ENCODE measurements around the gene ELP4.
"Not testable (repeated sequence)": the region's sequence is repeated elsewhere in the genome, so short reads cannot be mapped to it uniquely, and the experiment has no call there.

ELP4 gene

DNA sequence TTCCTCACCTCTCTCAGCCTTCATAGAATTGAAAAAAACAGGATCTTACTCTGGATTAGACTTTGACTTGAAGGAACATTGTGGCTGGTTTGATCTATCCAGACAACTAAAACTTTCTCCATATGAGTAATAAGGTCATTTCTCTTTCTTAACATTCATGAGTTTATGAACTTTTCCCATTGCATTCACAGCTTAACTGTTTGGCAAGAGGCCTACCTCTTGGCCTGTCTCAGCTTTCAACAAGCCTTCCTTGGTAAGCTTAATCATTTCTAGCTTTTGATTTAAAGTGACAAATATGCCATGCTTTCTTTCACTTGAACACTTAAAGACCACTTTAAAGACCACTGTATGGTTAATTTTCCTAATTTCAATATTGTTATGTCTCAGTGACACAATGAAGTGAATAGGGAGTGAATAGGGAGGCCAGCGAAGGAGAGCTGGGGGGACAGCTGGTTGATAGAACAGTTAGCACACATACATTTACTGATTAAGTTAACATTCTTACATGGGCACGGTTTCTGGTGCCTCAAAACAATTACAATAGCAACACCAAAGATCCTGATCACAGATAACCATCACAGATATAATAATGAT, 17.1 kb upstream of the ELP4 start:
- Histone ChIP-seq H2AFZ (ENCODE audit: low read depth) (no peak overlapping the region), H3K4me3 (IDR thresholded peaks at IDR 0.05; ENCODE audit: insufficient read depth, low read depth, low read length) (no peak overlapping the region), H3K4me2 (no peak overlapping the region), H3K4me1 (ENCODE audit: low read depth, poor library complexity, severe bottlenecking) (no peaks in the 10 kb centered on the region), H3K79me2 (ENCODE audit: insufficient read depth, low read depth) (no peaks in the 10 kb centered on the region), H4K20me1 (ENCODE audit: insufficient read depth) (no peaks in the 10 kb centered on the region), H3K36me3 (ENCODE audit: insufficient read depth) (no peaks in the 10 kb centered on the region), H3K27me3 (ENCODE audit: insufficient read depth, low read depth) (no peaks in the 10 kb centered on the region), H3K9ac (no peak overlapping the region), H3K27ac (no peak overlapping the region)
- TF ChIP-seq, protein P1, sequence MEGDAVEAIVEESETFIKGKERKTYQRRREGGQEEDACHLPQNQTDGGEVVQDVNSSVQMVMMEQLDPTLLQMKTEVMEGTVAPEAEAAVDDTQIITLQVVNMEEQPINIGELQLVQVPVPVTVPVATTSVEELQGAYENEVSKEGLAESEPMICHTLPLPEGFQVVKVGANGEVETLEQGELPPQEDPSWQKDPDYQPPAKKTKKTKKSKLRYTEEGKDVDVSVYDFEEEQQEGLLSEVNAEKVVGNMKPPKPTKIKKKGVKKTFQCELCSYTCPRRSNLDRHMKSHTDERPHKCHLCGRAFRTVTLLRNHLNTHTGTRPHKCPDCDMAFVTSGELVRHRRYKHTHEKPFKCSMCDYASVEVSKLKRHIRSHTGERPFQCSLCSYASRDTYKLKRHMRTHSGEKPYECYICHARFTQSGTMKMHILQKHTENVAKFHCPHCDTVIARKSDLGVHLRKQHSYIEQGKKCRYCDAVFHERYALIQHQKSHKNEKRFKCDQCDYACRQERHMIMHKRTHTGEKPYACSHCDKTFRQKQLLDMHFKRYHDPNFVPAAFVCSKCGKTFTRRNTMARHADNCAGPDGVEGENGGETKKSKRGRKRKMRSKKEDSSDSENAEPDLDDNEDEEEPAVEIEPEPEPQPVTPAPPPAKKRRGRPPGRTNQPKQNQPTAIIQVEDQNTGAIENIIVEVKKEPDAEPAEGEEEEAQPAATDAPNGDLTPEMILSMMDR (conservative IDR thresholded peaks at IDR 0.05; ENCODE audit: low read depth, low read length): no peak

DNA sequence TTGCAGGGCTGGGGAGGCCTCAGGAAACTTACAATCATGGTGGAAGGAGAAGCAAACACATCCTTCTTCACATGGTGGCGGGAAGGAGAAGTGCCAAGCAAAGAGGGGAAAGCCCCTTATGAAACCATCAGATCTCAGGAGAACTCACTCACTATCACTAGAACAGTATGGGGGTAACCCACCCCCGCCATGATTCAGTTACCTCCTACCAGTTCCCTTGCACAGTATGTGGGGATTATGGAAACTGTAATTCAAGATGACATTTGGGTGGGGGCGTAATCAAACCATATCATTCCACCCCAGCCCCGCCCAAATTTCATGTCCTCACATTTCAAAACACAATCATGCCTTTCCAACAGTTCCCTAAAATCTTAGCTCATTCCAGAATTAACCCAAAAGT, 16.3 kb upstream of the ELP4 start:
- Histone ChIP-seq H3K27ac (no peak overlapping the region), H3K36me3 (ENCODE audit: insufficient read depth) (no peaks in the 10 kb centered on the region), H3K4me2 (no peak overlapping the region), H3K9ac (no peak overlapping the region), H2AFZ (ENCODE audit: low read depth) (no peak overlapping the region), H4K20me1 (ENCODE audit: insufficient read depth) (no peaks in the 10 kb centered on the region), H3K4me1 (ENCODE audit: low read depth, poor library complexity, severe bottlenecking) (peaks cover 5% of the 10 kb centered on the region), H3K79me2 (ENCODE audit: insufficient read depth, low read depth) (no peaks in the 10 kb centered on the region), H3K4me3 (IDR thresholded peaks at IDR 0.05; ENCODE audit: insufficient read depth, low read depth, low read length) (no peak overlapping the region), H3K27me3 (ENCODE audit: insufficient read depth, low read depth) (no peaks in the 10 kb centered on the region)
- TF ChIP-seq, protein P1 (conservative IDR thresholded peaks at IDR 0.05; ENCODE audit: low read depth, low read length): no peak

DNA sequence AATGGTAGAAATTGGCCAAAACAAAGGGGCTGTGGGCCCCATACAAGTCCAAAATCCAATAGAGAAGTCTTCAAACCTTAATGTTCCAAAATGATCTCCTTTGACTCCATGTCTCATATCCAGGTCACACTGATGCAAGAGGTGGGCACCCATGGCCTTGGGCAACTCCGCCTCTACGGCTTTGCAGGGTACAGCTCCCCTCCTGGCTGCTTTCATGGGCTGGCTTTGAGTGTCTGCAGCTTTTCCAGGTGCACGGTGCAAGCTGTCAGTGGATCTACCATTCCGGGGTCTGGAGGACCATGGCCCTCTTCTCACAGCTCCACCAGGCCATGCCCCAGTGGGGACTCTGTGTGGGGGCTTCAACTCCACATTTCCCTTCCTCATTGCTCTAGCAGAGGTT, 15.8 kb upstream of the ELP4 start:
- not testable (repeated sequence) for H3K79me2 ChIP-seq (ENCODE audit: insufficient read depth, low read depth); H3K36me3 ChIP-seq (ENCODE audit: insufficient read depth); H3K4me1 ChIP-seq (ENCODE audit: low read depth, poor library complexity, severe bottlenecking); H4K20me1 ChIP-seq (ENCODE audit: insufficient read depth); H3K27ac ChIP-seq; H3K4me3 ChIP-seq (IDR thresholded peaks at IDR 0.05; ENCODE audit: insufficient read depth, low read depth, low read length); H3K27me3 ChIP-seq (ENCODE audit: insufficient read depth, low read depth); H3K9ac ChIP-seq; H3K4me2 ChIP-seq; H2AFZ ChIP-seq (ENCODE audit: low read depth)

DNA sequence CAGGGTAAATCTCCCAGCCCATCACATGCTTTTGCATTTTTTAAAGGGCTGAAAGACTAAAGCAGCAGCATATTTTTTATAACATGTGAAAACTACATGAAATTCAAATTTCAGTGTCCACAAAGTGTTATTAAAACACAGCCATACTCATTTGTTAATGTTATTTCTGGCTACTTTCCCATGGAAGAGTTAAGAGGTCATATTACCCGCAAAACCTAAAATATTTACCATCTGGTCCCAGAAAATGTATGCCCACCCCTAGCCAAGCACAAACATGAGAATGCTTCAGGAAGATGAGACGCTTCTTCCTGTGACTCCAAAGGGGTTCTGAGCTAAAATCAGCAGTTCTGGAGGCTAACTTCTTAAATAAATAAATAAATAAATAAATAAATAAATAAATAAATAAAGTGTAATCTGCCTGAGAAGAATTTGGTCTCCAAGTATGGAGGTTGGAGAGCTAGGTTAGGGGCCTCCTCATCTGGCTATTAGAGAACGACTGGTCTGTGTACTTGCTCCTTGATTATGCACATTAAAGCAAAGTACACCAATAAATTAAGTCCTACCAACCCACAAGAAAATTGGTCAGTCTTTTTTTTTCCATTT, 9.9 kb upstream of the ELP4 start:
- no peaks in the 10 kb centered on the region for H4K20me1 ChIP-seq (ENCODE audit: insufficient read depth)
- no peak overlapping the region for H3K27ac ChIP-seq
- no peak overlapping the region for H3K4me2 ChIP-seq
- H3K9ac ChIP-seq: no peak overlapping the region
- H3K4me3 ChIP-seq (IDR thresholded peaks at IDR 0.05; ENCODE audit: insufficient read depth, low read depth, low read length): no peak overlapping the region
- H3K4me1 ChIP-seq (ENCODE audit: low read depth, poor library complexity, severe bottlenecking): peaks cover 7% of the 10 kb centered on the region
- H2AFZ ChIP-seq (ENCODE audit: low read depth): no peak overlapping the region
- TF ChIP-seq, protein P1 (conservative IDR thresholded peaks at IDR 0.05; ENCODE audit: low read depth, low read length): no peak
- no peaks in the 10 kb centered on the region for H3K36me3 ChIP-seq (ENCODE audit: insufficient read depth)
- H3K27me3 ChIP-seq (ENCODE audit: insufficient read depth, low read depth): no peaks in the 10 kb centered on the region
- H3K79me2 ChIP-seq (ENCODE audit: insufficient read depth, low read depth): no peaks in the 10 kb centered on the region

DNA sequence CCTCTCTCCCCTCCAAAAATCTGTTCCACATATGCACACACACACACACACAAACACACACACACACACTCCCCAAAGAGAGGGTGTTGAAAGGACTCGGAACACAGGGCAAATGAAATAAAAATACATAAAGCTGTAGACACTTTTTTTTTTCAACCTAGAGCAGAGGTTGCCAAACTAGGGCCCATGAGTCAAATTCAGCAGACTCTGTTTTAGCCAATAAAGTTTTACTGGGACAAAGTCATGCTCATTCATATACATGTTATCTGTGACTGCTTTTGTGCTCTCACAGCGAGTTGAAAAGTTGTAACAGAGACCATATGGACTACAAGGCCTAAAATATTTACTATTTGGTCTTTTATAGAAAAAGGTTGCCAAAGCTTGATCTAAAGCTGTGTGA, 9.0 kb upstream of the ELP4 start:
- H3K4me1 ChIP-seq (ENCODE audit: low read depth, poor library complexity, severe bottlenecking): peaks cover 7% of the 10 kb centered on the region
- H3K27ac ChIP-seq: no peak overlapping the region
- H4K20me1 ChIP-seq (ENCODE audit: insufficient read depth): no peaks in the 10 kb centered on the region
- H2AFZ ChIP-seq (ENCODE audit: low read depth): no peak overlapping the region
- no peak overlapping the region for H3K4me3 ChIP-seq (IDR thresholded peaks at IDR 0.05; ENCODE audit: insufficient read depth, low read depth, low read length)
- H3K36me3 ChIP-seq (ENCODE audit: insufficient read depth): no peaks in the 10 kb centered on the region
- no peak overlapping the region for H3K4me2 ChIP-seq
- TF ChIP-seq, protein P1 (conservative IDR thresholded peaks at IDR 0.05; ENCODE audit: low read depth, low read length): no peak
- H3K9ac ChIP-seq: no peak overlapping the region
- no peaks in the 10 kb centered on the region for H3K79me2 ChIP-seq (ENCODE audit: insufficient read depth, low read depth)
- no peaks in the 10 kb centered on the region for H3K27me3 ChIP-seq (ENCODE audit: insufficient read depth, low read depth)

Data from KMS-11 (cell line).